HG02840 (cell line): ENCODE measurements around the gene WDR20.

ENCODE experiments used
- ATAC-seq: cut with Tn5 transposase; IDR thresholded peaks from one replicate; pipeline ENCODE4 v1.9.1; 2021; ENCODE audit warnings: mild to moderate bottlenecking, moderate library complexity, moderate number of reproducible peaks; ENCODE audit not compliant: unreplicated experiment, low FRiP score

WDR20 gene

DNA sequence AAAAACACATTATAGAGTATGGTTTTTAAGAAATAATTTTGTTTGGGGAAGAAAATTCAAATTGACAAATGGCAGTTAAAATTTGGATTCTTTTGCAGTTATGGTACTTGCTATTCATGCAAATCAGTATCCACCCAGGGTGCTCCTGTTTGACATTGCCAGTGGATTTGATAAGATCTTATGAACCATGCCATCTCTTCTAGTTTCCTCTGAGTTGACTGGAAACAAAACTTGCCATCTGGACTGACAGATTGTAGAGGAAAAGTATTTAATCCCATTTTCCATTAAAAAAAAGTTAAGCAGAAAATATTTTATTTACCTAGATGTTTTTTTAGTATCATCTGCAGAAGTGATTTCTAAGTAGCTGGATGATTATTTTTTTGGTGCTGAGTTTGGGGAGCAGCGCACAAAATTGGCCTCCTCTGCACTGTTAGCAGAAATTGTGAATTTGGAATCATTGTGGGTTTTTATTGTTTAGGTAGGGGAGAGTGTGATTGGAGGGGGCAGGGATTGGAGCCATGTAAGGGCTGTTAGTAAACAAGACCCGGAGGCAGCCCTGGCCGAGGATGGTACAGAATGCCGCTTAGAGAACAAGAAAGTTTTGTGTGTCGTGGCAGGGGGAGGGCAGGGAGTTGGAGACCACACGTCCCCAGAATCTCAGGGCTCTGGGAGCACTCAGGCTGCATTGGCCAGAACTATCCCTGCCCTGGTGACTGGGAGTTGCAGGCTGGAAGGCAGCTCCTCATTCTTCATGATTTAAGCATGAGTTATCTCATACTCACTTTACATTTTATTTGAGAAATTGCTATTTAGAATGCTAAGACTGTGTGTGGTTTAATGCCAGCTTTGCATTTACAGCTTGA lies 56.6 kb downstream of the WDR20 start:
- no peak for ATAC-seq

DNA sequence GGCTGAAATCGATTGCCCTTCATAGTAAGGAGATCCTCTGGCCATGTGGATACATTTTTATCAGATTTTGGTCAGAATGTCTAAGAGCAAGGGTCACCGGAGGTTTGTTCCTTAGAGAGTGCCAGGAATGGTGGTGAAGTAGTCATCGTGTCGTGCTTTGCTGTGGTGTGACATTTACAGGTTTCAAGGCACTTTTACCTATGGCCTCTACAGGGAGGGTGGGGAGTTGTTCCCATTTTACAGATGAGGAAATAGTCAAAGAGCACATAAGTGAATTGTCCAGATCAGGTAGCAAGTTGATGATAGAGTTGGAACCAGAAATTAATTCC lies 57.2 kb downstream of the WDR20 start:
- ATAC-seq = no peak

DNA sequence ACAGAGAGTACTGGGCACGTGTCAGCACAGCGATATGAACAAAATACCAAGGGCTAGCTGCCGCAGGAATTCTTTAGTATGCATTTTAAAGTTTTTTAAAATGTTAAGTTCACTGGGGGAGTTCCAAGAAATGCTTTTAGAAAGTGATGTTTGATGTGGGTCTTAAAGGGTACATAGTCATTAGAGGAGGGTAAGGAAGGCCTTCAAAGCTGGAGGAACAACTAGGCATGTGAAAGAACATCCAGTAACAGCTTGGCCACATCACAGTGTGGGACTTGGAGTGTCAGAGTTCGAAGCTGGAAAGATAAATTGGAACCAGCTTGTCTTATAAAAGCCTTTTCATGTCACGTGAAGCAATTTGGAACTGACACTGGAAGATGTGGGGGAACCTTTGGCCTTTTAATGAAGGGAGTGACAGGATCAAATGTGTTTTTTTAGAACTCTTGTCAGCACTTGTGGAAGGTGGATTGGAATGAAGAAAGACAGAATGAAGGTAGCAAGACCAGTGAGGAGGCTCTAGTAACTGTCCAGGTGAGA lies 57.7 kb downstream of the WDR20 start:
- ATAC-seq = no peak

- no peak for ATAC-seq
Observed at GRCh38 chr14:102200690-102201352, 61.1 kb downstream of the WDR20 start.

GRCh38 chr14:102201353-102201738 lies 61.6 kb downstream of the WDR20 start:
- ATAC-seq = no peak

DNA sequence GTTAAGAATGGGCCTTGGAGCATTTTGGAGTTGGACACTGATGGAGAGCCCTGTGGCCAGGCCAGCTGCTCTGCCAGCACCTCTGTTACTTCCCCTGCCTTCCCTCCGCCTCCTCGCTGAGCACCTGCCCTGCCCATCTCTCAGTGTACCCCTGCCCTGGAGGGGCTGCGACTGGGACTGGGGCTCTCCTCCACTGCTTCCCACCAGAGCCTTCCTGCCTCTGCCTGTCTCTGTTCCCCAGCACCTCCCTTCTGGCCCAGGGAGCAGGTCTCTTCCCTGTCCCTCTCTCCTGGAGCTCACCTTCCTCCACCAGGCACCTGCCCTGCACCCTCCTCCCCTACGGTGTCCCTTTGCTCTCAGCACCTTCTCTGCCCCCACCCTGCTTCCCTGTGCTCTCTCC lies 62.1 kb downstream of the WDR20 start:
- ATAC-seq = no peak

DNA sequence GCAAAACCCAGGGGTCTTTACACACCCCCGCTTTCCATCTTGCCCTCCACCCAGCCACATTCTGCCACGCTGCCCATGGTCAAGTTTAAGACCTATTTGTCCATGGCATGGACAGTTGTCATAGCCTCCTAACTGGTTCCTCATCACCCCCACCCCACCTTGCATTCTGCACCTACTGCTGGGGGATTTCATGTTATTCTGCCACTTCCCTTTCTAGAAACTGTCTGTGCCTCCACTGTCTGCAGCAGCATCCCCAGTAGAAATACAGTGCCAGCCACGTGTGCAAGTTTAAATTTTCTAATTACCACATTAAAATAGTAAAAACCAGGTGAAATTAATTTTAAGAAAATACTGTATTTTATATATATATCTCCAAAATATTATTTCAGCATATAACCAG lies 63.2 kb downstream of the WDR20 start:
- ATAC-seq = no peak

DNA sequence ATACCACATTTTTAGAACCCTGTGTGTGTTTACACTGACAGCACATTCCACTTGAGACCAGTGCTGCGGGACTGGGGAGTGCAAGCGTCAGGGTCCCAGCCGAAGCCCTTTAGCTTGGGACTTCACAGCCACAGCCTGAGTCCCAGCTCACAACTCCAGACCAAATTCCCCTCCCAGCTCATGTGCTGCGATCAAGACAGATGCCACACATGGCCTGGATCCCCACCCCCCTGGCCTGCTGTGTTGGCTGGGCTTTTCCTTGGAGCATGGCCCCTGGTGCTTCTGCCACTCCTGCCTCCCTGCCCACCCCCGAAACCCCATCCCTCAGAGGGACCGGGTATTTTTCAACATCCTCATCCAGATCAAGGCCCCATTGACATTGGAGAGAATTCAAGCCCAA lies 63.7 kb downstream of the WDR20 start:
- ATAC-seq = no peak

DNA sequence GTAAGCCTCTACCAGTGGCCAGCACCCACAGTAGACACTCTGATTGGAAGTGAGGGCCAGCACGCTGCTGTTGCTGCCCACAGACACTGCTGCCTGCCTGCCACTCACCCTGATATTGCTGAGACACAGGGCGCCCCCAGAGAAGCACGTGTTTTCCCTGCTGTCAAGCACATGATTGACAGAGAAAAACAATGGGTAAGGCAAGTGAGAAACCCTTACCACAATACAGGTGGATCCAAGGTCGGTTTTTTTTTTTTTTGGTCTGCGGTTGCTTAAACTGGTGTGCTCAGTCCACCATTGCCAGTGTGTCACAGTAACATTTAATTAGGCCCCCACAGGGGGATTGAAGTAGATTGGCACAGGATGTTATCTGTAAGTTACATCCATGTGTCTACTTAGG lies 65.9 kb downstream of the WDR20 start:
- no peak for ATAC-seq

- no peak for ATAC-seq
Observed at GRCh38 chr14:102206918-102207317, 67.2 kb downstream of the WDR20 start.

- ATAC-seq = no peak
Observed at GRCh38 chr14:102207831-102208365, 68.2 kb downstream of the WDR20 start.

- no peak for ATAC-seq
Observed at GRCh38 chr14:102208741-102209140, 69.0 kb downstream of the WDR20 start.

GRCh38 chr14:102209224-102209966 lies 69.7 kb downstream of the WDR20 start:
- no peak for ATAC-seq

GRCh38 chr14:102210421-102211042 lies 70.8 kb downstream of the WDR20 start:
- ATAC-seq = no peak

DNA sequence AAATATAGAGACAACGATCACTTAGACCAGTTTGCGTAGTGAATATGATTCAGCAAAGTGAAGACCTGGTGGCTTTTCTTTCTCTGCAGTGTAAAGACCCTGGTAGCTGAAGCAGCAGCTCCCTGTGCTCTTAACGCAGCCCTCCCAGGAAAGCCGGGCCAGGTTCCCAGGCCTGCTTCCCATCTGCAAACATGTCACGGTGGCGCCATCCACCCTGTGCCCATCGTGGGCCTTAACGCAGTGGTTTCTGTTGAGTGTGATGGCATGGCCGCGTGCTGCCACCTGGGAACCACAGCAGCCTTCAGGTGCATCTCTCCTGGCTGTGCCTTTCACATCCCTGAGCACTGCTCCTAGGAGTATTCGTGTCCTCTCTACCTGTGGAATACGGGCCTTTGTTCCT lies 71.5 kb downstream of the WDR20 start:
- ATAC-seq = no peak

DNA sequence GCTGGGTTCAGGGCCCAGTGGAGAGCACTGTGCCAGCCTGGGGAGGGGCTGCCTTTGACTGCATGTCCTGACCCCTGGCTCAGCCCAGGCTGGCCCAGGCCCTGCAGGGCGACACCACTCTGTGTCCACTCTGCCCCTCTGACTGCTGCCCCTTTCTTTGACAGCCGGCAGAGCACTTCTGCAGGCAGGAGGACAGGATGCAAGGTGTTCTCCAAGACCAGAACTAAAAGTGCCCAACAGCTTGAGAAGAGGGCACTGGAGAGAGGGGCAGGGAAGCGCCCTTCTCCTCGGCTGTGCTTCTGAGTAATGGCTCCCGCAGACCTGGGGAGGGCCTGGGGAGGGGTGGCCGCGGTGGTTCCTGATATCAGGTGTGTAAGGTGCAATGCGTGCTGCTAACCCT lies 72.7 kb downstream of the WDR20 start:
- no peak for ATAC-seq

DNA sequence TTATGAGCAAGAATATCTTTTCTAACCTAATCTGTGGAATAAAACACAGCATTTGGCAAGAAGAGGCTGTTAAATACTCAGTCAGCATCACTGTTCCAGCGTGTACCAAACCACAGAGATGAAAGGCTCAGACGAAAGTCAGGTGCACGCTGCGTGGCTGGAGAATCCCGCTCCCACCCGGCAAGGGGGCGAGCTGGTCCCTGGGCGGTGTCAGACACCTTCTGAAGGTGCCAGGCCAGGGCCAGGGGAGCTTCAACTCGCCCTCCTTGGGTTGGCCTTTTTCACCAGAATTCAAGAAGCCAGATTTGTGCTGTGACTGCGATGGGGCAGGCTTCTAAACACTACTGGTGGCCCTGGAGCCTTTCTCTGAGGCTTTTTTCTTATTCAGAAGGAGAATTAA lies 73.1 kb downstream of the WDR20 start:
- ATAC-seq = no peak

DNA sequence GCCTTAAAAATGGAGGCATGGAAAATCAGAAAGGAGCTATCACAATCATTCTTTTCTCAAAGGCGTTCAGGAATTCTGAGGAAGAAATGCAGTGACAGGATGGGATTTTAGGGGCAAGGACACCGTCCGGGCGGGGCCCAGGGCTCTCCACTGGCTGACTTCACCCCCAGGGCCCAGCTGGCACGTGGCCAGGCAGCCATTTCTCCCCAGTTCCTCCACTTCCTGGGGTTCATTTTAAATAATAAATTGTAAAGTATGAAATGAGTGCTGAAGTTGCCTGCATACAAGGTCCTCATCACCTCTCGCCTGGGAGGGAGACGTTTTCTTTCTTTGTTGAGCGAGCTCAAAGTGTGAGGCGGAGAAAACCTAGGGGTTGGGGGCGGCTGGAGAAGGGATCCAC lies 73.8 kb downstream of the WDR20 start:
- ATAC-seq = no peak

GRCh38 chr14:102213984-102214658 lies 74.4 kb downstream of the WDR20 start:
- no peak for ATAC-seq

- no peak for ATAC-seq
Observed at GRCh38 chr14:102215071-102215470, 75.4 kb downstream of the WDR20 start.
